Astrocyte (in vitro differentiated cells and primary cell): ENCODE data around the gene RBM38.

Source experiments
- CTCF ChIP-seq: IDR thresholded peaks from 2 replicates; pipeline ENCODE4 v1.5.1; 2011; ENCODE audit warnings: low read depth, mild to moderate bottlenecking, inconsistent platforms, low read length, moderate library complexity; ENCODE audit not compliant: insufficient read depth
- EZH2 ChIP-seq: IDR thresholded peaks from 2 replicates; pipeline ENCODE4 v1.6.1; 2012; ENCODE audit warnings: mild to moderate bottlenecking, low read length, inconsistent platforms; ENCODE audit not compliant: insufficient read depth

DNA sequence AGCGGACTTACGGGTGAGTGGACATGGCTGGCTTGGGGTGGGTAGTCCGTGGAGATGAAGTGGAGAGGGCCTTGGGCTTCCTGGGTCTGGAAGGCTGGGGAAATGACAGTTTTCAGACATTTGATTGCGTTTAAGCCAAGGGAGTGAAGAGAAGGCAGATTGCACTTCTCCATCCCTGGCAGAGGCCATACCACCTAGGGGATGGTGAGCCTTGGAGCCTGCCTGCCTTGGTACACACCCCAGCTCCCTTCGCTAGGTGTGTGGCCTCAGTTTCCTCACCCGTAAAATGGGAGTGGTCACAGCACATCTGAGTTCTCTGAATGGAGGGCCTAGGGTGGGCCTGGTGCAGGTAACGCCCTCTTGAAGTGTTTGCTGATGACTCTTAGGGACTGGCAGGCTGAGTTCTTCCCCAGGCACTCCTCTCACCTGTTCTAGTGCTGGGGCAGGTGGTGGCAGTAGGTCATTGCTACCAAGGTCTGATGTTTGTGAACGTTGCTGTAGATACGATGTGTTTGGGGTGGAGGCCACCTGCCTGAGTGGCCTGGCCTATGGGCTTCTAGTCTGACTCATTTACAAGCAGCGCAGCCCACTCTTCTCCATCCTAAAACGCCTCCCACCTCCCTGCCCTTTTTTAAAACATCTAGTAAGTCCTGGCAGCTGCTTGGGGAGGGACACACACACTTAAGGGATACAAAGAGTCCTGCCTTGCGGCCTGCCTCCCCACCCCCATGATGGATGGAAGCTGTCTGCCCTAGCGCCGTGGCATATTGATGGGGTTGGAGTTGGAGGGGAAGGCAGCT is 2.3 kb downstream of the RBM38 start:
- no peak for TF ChIP-seq CTCF
- TF ChIP-seq EZH2, result no peak
